Measurements from ENCODE around the gene AKR7A2.

GRCh38 chr1:19341201-19342061 is 29.5 kb upstream of the AKR7A2 start:
- TF ChIP-seq POLR2A (IDR thresholded peaks at IDR 0.05), result no peak
- TF ChIP-seq, protein P1, sequence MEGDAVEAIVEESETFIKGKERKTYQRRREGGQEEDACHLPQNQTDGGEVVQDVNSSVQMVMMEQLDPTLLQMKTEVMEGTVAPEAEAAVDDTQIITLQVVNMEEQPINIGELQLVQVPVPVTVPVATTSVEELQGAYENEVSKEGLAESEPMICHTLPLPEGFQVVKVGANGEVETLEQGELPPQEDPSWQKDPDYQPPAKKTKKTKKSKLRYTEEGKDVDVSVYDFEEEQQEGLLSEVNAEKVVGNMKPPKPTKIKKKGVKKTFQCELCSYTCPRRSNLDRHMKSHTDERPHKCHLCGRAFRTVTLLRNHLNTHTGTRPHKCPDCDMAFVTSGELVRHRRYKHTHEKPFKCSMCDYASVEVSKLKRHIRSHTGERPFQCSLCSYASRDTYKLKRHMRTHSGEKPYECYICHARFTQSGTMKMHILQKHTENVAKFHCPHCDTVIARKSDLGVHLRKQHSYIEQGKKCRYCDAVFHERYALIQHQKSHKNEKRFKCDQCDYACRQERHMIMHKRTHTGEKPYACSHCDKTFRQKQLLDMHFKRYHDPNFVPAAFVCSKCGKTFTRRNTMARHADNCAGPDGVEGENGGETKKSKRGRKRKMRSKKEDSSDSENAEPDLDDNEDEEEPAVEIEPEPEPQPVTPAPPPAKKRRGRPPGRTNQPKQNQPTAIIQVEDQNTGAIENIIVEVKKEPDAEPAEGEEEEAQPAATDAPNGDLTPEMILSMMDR (IDR thresholded peaks at IDR 0.05), result peak in 5 of 7 experiments; percentile 67 to 95 (median 82)
- TF ChIP-seq POLR2AphosphoS5 (IDR thresholded peaks at IDR 0.05), result peak in 1 of 3 donors; percentile 31
- no peak for TF ChIP-seq EP300 (IDR thresholded peaks at IDR 0.05)
